ENCODE data around the gene SELL. TPM values are rescaled to one million over a fixed set of nuclear protein-coding genes. Genes with fewer than 3 reads are reported as not detected.

Gene SELL
- total and polyA plus RNA-seq, 2 of the 4 experiments (the other 2 are of a cell fraction), result not detected

DNA sequence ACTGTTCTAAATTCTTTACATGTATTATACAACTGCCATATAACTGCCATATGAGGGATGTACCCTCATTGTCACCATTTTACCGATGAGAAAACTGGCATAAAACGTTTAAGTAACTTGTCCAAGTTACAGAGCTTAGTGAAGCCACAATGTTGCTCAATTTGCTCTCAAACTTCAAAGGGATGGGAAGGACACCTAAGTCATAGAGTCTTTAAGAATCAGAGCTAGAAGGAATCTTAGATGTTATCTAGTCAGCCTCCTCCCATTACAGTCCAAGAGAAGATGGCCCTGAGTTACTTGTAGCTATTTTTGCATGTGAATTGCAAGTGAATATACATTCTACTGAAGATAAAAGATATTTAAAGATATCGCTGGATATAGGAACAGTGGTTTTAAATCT is 31.7 kb downstream of the SELL start:
- H4K20me1 ChIP-seq (ENCODE audit: insufficient read depth, low read length), result no peaks in the 10 kb centered on the region
- H3K79me1 ChIP-seq (ENCODE audit: low read depth in 1 of 2, low read length in 2 of 2), result no peaks in the 10 kb centered on the region
- H3K36me3 ChIP-seq (ENCODE audit: control insufficient read depth, insufficient read depth, low read length), result no peaks in the 10 kb centered on the region
- no peaks in the 10 kb centered on the region for H3K9me3 ChIP-seq (ENCODE audit: control insufficient read depth, insufficient read depth, low read length)
- no peak overlapping the region for H4K5ac ChIP-seq (ENCODE audit: low read depth, low read length)
- no peak overlapping the region for H2BK20ac ChIP-seq (ENCODE audit: low read depth, low read length)
- ChIA-PET CTCF (no interaction called here), POLR2A (ENCODE audit: unreplicated experiment) (no interaction called here)
- intact Hi-C loops (cut with micrococcal nuclease) (no loop called here), dilution Hi-C loops (cut with HindIII; ENCODE audit: low sequenced_read_pairs, unreplicated experiment) (no loop called here), in situ Hi-C loops (cut with MboI; ENCODE audit: low sequenced_read_pairs) (no loop called here)
- no peak overlapping the region for H2BK120ac ChIP-seq (ENCODE audit: low read depth, low read length)
- H3K14ac ChIP-seq (replicated peaks; ENCODE audit: low read depth, low read length), result no peak overlapping the region
- H3K27me3 ChIP-seq (ENCODE audit: control insufficient read depth, insufficient read depth, low read length), result no peaks in the 10 kb centered on the region
- H3K4me1 ChIP-seq (ENCODE audit: control insufficient read depth, insufficient read depth, low read length), result no peaks in the 10 kb centered on the region
- no TSS peak for BruUV-seq (replicated peaks)
- H3K4ac ChIP-seq (ENCODE audit: low read depth, low read length), result no peak overlapping the region
- H3K4me2 ChIP-seq (ENCODE audit: low read depth, low read length), result no peak overlapping the region
- H2AK5ac ChIP-seq (ENCODE audit: low read depth, low read length), result no peak overlapping the region
- no peak overlapping the region for H4K8ac ChIP-seq (ENCODE audit: low read depth in 2 of 2, low read length in 2 of 2)
- H3K27ac ChIP-seq (ENCODE audit: insufficient read depth, low read length), result no peak overlapping the region
- H4K91ac ChIP-seq (ENCODE audit: insufficient read depth, low read depth, low read length), result no peak overlapping the region
- ATAC-seq (ENCODE audit: low read depth) (no peak), DNase-seq (no peak)
- H3K56ac ChIP-seq (ENCODE audit: extremely low read depth, insufficient read depth, low read length), result no peak overlapping the region
- TF ChIP-seq MXI1 (IDR thresholded peaks at IDR 0.05; ENCODE audit: borderline replicate concordance, low read depth, low read length) (no peak), RAD21 (IDR thresholded peaks at IDR 0.05; ENCODE audit: low read length) (no peak), SMC3 (IDR thresholded peaks at IDR 0.05; ENCODE audit: low read depth, low read length) (no peak), FOS (IDR thresholded peaks at IDR 0.05; ENCODE audit: low read depth, low read length) (no peak), BHLHE40 (IDR thresholded peaks at IDR 0.05; ENCODE audit: low read depth, low read length) (no peak), CHD1 (IDR thresholded peaks at IDR 0.05; ENCODE audit: low read depth, low read length) (no peak), POLR2A (IDR thresholded peaks at IDR 0.05; ENCODE audit: low read depth, low read length) (no peak), MAZ (IDR thresholded peaks at IDR 0.05; ENCODE audit: borderline replicate concordance, low read depth, low read length) (no peak), MAFK (IDR thresholded peaks at IDR 0.05; ENCODE audit: low read depth, low read length) (no peak), NFE2L2 (IDR thresholded peaks at IDR 0.05; ENCODE audit: low read depth, low read length) (no peak), CEBPB (IDR thresholded peaks at IDR 0.05; ENCODE audit: low read depth, low read length) (no peak), RFX5 (IDR thresholded peaks at IDR 0.05; ENCODE audit: low read depth, low read length) (no peak), RCOR1 (IDR thresholded peaks at IDR 0.05; ENCODE audit: insufficient replicate concordance, low read length) (no peak)
- TF ChIP-seq, protein P1, sequence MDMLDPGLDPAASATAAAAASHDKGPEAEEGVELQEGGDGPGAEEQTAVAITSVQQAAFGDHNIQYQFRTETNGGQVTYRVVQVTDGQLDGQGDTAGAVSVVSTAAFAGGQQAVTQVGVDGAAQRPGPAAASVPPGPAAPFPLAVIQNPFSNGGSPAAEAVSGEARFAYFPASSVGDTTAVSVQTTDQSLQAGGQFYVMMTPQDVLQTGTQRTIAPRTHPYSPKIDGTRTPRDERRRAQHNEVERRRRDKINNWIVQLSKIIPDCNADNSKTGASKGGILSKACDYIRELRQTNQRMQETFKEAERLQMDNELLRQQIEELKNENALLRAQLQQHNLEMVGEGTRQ (IDR thresholded peaks at IDR 0.05; ENCODE audit: low read depth, low read length), result no peak
- TF ChIP-seq, protein P2, sequence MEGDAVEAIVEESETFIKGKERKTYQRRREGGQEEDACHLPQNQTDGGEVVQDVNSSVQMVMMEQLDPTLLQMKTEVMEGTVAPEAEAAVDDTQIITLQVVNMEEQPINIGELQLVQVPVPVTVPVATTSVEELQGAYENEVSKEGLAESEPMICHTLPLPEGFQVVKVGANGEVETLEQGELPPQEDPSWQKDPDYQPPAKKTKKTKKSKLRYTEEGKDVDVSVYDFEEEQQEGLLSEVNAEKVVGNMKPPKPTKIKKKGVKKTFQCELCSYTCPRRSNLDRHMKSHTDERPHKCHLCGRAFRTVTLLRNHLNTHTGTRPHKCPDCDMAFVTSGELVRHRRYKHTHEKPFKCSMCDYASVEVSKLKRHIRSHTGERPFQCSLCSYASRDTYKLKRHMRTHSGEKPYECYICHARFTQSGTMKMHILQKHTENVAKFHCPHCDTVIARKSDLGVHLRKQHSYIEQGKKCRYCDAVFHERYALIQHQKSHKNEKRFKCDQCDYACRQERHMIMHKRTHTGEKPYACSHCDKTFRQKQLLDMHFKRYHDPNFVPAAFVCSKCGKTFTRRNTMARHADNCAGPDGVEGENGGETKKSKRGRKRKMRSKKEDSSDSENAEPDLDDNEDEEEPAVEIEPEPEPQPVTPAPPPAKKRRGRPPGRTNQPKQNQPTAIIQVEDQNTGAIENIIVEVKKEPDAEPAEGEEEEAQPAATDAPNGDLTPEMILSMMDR (conservative IDR thresholded peaks at IDR 0.05; ENCODE audit: low read depth, low read length), result no peak
- TF ChIP-seq, protein P3, sequence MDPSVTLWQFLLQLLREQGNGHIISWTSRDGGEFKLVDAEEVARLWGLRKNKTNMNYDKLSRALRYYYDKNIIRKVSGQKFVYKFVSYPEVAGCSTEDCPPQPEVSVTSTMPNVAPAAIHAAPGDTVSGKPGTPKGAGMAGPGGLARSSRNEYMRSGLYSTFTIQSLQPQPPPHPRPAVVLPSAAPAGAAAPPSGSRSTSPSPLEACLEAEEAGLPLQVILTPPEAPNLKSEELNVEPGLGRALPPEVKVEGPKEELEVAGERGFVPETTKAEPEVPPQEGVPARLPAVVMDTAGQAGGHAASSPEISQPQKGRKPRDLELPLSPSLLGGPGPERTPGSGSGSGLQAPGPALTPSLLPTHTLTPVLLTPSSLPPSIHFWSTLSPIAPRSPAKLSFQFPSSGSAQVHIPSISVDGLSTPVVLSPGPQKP (IDR thresholded peaks at IDR 0.05; ENCODE audit: borderline replicate concordance, low read depth, low read length), result no peak
- H2AK9ac ChIP-seq (replicated peaks; ENCODE audit: low read depth, low read length, poor library complexity), result no peak overlapping the region
- no peak overlapping the region for H3K23ac ChIP-seq (ENCODE audit: low read depth, low read length)
- H3K9ac ChIP-seq (ENCODE audit: low read depth, low read length), result no peak overlapping the region
- no peak overlapping the region for H2AFZ ChIP-seq (replicated peaks; ENCODE audit: low read length, poor library complexity)
- H3K9me1 ChIP-seq (ENCODE audit: insufficient read depth, low read length), result no peaks in the 10 kb centered on the region
- no peak overlapping the region for H2BK5ac ChIP-seq (ENCODE audit: low read depth, low read length, poor library complexity, severe bottlenecking)
- H3K18ac ChIP-seq (ENCODE audit: low read depth, low read length), result no peak overlapping the region
- no peak overlapping the region for H3K4me3 ChIP-seq (ENCODE audit: insufficient read depth, low read depth, low read length)
- no CpG with 5 or more reads among the region's 3 CpGs for WGBS, 2 experiments (ENCODE audit: extremely low coverage in 2 of 2, insufficient read length in 1 of 2)
- no peak overlapping the region for H2BK15ac ChIP-seq (ENCODE audit: low read depth, low read length)

All from IMR-90 (cell line).